Adrenal gland (tissue), 12 donors: ENCODE measurements around the gene RNF43. TPM values are rescaled to one million over a fixed set of nuclear protein-coding genes. Genes with fewer than 3 reads are reported as not detected.
A peak's percentile ranks its signal among the peaks of the same experiment; 100 is the strongest.

Experiments used
- DNase-seq, 7 donors: peaks; one replicate each; pipeline ENCODE4 v3.0.0-alpha.2; 2019 to 2020
- H3K27ac ChIP-seq, 5 donors: fragments of 200-600 bp; sonication (generic) in 4 of 5; 1 replicate in 3 of 5; 2 replicates in 2 of 5; pipeline versions ENCODE4 v1.5.1 to v1.8.0; 2016 to 2020; ENCODE audit warnings: mild to moderate bottlenecking in 1 of 5
- H3K27me3 ChIP-seq: fragments of 200-600 bp; 2 replicates; pipeline ENCODE4 v1.8.0; 2021
- H3K36me3 ChIP-seq, 2 donors: fragments of 200-600 bp; replicated peaks in 1 of 2; 1 replicate in 1 of 2; 2 replicates in 1 of 2; pipeline versions ENCODE4 v1.5.1 to v1.8.0; 2018 to 2022
- H3K4me1 ChIP-seq, 2 donors: fragments of 200-600 bp; replicated peaks in 1 of 2; 1 replicate in 1 of 2; 2 replicates in 1 of 2; pipeline versions ENCODE4 v1.5.1 to v1.8.0; 2018 to 2021
- H3K4me3 ChIP-seq, 4 donors: fragments of 200-600 bp; sonication (generic) in 3 of 4; one replicate each; pipeline ENCODE4 v1.5.1; 2016 to 2018
- H3K9me3 ChIP-seq, 3 donors: fragments of 200-600 bp; sonication (generic) in 1 of 3; replicated peaks in 1 of 3; 1 replicate in 2 of 3; 2 replicates in 1 of 3; pipeline versions ENCODE4 v1.5.1 to v1.8.0; 2016 to 2021
- POLR2A ChIP-seq, 2 donors: fragments of 450-650 bp; IDR thresholded peaks; one replicate each; pipeline ENCODE4 v1.6.1; 2017; ENCODE audit warnings: antibody characterized with exemption in 2 of 2, mild to moderate bottlenecking in 2 of 2, moderate library complexity in 1 of 2
- WGBS, 4 donors: extraction: QIAGEN DNeasy Blood & Tissue Kit in 2 of 4; methylation state at CpG; one replicate each; pipeline versions ENCODE4 v1.1.5 to v1.1.7; 2013 to 2017; 5-methylcytosine and 5-hydroxymethylcytosine counted together
- intact Hi-C, 2 donors: fragments of 100-400 bp; cut with DNase I; formaldehyde crosslinking; loops; one replicate each; pipeline versions ENCODE4 v1.14.1 to v1.15.0; 2022 to 2023
- polyA plus RNA-seq, 3 donors: library from polyadenylated mRNA; stranded (reverse); fragments of 200-250 nt in 2 of 3; fragments of 350-450 nt in 1 of 3; fragmentation: Illumina TruSeq in 1 of 3; extraction: RNeasy Lipid Tissue Mini Kit (QIAGEN cat#74804) in 1 of 3; gene quantifications; one replicate each; pipeline ENCODE4 v1.2.3, GENCODE V29; 2013 to 2014
- total RNA-seq, 9 donors: library from RNA; depleted of rRNA in 4 of 9; stranded (reverse); fragments of >200 nt in 4 of 9; fragments of 120-200 nt in 1 of 9; fragmentation: NEBNext Ultra II Directional in 1 of 9; extraction: Animal tissue kit (Norgen Biotek cat#: 25700) in 1 of 9; gene quantifications; one replicate each; pipeline versions ENCODE4 v1.1.0 to v1.2.4, GENCODE V29; 2013 to 2023
- TF ChIP-seq, protein P1 (sequence below), 6 experiments: fragments of 450-650 bp in 4 of 6; fragments of 200-600 bp in 2 of 6; sonication (generic) in 1 of 6; IDR thresholded peaks; 1 replicate in 5 of 6; 2 replicates in 1 of 6; pipeline versions ENCODE4 v1.5.1 to v1.8.0; 2016 to 2021; ENCODE audit warnings: antibody characterized with exemption in 6 of 6, mild to moderate bottlenecking in 2 of 6, moderate library complexity in 1 of 6
- donor health status: healthy with polysubstance abuse.
- donor health status: Bipolar disorder and iron deficiency.
- donor health status: DM: yes; HTN: yes; CAD: no.
- donor health status: DM: no; HTN: no; CAD: no.
- donor health status: DM: no; HTN: no; CAD: no.
- donor health status: DM: yes; HTN: yes; CAD: no.

RNF43 gene
- total and polyA plus RNA-seq, 12 donors, result 5.9 to 30.8 (median 12.7) TPM

DNA sequence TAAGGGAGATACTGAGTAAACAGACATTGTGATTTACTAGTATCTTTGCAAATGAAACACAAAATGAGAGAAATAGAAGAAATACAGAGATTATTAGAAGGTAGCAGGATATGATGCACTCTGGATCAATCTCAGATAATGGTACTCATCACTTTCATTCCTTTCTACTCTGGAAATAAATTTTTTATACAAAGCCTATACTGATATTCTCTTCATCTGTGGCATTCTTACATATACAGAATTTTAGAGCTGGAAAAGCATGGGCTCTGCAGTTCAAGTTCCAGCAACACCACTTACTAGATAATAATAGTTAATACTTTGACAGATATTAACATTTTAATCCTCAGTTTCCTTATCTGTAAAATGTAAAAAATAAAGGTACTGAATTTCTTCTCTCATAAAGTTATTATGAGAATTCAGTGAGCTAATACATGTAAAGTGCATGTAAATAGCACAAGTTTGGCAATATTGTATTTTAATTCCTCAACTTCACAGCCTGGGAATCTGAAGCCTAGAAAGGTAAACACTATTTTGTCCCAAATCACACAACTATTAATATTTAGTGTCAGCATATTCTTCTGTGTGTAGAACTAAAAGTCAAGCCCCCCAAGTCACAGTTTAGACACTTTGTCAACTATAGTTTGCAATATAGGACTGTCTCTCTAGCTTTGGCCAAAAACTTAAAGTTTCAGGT lies 6.5 kb downstream of the RNF43 start:
- intact Hi-C loops, result no loop called here
- no peaks in the 10 kb centered on the region for H3K27me3 ChIP-seq
- no peak overlapping the region for H3K4me3 ChIP-seq
- no peak for DNase-seq
- H3K27ac ChIP-seq, result no peak overlapping the region
- no peaks in the 10 kb centered on the region for H3K9me3 ChIP-seq
- TF ChIP-seq POLR2A (IDR thresholded peaks at IDR 0.05), result no peak
- TF ChIP-seq, protein P1, sequence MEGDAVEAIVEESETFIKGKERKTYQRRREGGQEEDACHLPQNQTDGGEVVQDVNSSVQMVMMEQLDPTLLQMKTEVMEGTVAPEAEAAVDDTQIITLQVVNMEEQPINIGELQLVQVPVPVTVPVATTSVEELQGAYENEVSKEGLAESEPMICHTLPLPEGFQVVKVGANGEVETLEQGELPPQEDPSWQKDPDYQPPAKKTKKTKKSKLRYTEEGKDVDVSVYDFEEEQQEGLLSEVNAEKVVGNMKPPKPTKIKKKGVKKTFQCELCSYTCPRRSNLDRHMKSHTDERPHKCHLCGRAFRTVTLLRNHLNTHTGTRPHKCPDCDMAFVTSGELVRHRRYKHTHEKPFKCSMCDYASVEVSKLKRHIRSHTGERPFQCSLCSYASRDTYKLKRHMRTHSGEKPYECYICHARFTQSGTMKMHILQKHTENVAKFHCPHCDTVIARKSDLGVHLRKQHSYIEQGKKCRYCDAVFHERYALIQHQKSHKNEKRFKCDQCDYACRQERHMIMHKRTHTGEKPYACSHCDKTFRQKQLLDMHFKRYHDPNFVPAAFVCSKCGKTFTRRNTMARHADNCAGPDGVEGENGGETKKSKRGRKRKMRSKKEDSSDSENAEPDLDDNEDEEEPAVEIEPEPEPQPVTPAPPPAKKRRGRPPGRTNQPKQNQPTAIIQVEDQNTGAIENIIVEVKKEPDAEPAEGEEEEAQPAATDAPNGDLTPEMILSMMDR (IDR thresholded peaks at IDR 0.05), result no peak
- peaks cover 4 to 21% of the 10 kb centered on the region in 2 donors for H3K4me1 ChIP-seq
- H3K36me3 ChIP-seq, result no peaks in the 10 kb centered on the region

DNA sequence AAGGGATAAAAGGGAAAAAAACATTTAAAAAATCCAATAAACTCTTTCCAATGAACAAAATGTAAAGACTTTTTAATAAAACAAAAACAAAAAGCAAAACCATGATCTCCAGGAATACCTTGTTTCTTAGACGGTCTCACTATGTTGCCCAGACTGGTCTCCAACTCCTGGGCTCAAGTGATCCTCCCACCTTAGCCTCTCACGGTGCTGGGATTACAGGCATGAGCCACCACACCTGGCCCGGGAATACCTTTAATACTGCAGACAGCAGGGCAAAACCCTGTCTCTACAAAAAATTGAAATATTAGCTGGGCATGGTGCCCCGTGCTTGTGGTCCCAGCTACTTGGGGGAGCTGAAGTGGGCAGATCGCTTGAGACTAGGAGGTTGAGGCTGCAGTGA lies 7.9 kb downstream of the RNF43 start:
- Histone ChIP-seq H3K36me3 (no peaks in the 10 kb centered on the region), H3K9me3 (no peaks in the 10 kb centered on the region), H3K27ac (no peak overlapping the region), H3K4me1 (peaks cover 4 to 17% of the 10 kb centered on the region in 2 donors), H3K4me3 (no peak overlapping the region), H3K27me3 (no peaks in the 10 kb centered on the region)
- WGBS, 4 donors, result 87 to 93% (median 90%) methylated on average over 5 of the region's 5 CpGs
- intact Hi-C loops, result no loop called here
- no peak for TF ChIP-seq POLR2A (IDR thresholded peaks at IDR 0.05)
- TF ChIP-seq, protein P1 (IDR thresholded peaks at IDR 0.05), result no peak
- no peak for DNase-seq

DNA sequence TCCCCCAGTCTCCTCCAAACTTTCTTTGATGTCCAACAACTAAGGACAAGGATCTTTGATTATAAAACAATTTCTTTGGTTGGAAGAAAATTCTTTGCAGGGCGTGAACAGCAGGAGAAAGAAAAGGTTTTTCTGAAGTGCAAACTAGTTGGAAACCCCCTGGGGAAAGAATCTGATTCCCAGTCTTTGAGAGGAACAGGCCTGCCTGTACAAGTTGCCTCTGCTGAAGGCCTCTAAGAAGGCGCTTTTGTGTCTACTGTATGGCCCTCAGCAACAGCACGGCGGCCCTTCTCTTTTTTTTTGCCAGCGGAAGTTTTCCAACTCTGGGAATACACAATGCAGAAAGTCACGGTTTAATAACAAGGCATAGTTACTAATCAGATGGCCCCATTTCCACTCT lies 14.0 kb downstream of the RNF43 start:
- no peak for DNase-seq
- Histone ChIP-seq H3K27ac (no peak overlapping the region), H3K27me3 (no peaks in the 10 kb centered on the region), H3K9me3 (no peaks in the 10 kb centered on the region), H3K4me1 (peaks cover 7 to 22% of the 10 kb centered on the region in 2 donors), H3K4me3 (no peak overlapping the region), H3K36me3 (no peaks in the 10 kb centered on the region)
- intact Hi-C loops, result no loop called here
- TF ChIP-seq, protein P1 (IDR thresholded peaks at IDR 0.05), result no peak
- TF ChIP-seq POLR2A (IDR thresholded peaks at IDR 0.05), result no peak
- 73 to 91% (median 81%) methylated on average over 6 of the region's 6 CpGs for WGBS, 4 donors

DNA sequence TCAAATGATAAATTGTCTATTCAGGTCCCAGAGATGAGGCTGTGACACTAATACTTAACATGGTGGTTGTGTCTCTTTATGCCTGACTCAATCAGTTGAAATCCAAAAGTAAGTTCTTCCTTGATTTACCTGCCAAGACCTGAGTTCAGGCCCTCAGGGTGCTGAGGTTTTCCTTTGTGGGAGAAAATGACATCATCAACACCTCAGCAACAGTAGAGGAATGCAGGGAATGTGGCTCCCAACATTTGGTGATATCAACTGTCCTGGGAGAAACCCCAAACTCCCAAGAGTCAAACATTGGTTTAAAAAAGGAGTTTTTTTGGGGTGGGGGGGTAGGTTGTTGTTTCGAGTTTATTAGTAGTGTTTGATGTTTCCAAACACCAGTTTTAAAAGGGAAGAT lies 14.7 kb downstream of the RNF43 start:
- Histone ChIP-seq H3K27ac (peak overlapping the region in 2 of 5 donors; percentile 44 to 62), H3K4me1 (peaks cover 11 to 28% of the 10 kb centered on the region in 2 donors), H3K4me3 (no peak overlapping the region), H3K27me3 (no peaks in the 10 kb centered on the region), H3K9me3 (no peaks in the 10 kb centered on the region), H3K36me3 (no peaks in the 10 kb centered on the region)
- intact Hi-C loops, result no loop called here
- DNase-seq, result no peak
- TF ChIP-seq, protein P1 (IDR thresholded peaks at IDR 0.05), result no peak
- no peak for TF ChIP-seq POLR2A (IDR thresholded peaks at IDR 0.05)
- WGBS, 4 donors, result 63 to 93% (median 72%) methylated on average over 1 of the region's 1 CpG
